ENCODE measurements around the gene UNC119.

The UNC119 gene

DNA sequence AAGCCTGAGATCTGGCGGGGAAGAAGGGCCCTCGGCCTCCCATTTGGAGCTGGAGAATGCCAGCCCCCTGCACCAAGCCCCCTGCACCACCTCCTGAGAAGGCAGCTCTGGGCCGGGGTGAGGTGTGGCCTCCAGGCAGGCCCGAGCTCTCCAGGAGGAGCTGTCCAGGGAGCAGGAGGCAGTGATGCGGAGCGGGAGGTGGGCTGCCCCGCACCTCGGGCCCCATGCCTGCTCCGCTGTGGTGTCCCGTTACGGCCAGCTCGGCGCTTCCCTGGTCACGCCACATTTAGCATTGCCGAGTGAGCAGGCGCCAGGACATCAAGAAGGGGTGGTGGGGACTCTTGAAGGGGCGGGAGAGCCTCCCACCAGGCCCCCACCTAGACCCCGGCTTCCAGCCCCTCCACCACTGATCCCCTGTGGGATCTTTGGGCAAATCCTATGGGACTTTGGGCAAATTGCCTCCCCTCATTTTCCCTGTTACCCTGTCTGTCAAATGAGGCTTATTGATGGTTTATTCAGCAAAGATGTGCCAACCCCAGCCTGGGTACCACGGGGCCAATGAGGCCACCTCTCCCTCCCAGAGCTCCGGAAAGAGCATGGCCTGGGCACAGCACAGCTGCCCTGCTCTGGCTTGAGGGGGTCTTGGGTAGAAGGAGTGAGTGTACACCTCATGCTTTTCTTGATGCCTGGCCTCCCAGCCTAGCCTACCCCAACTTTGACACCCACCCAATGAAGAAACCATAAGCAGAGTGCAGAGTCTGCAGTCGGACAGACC is 30.9 kb downstream of the UNC119 start:
- Histone ChIP-seq H3K36me3 (ENCODE audit: control insufficient read depth, low read length) (no peaks in the 10 kb centered on the region), H4K20me1 (ENCODE audit: control insufficient read depth, insufficient read depth, low read depth, low read length) (no peaks in the 10 kb centered on the region), H3K27me3 (ENCODE audit: control insufficient read depth, low read length) (no peaks in the 10 kb centered on the region; the same call in 1 of the 2 replicates), H3K9me3 (ENCODE audit: control insufficient read depth, insufficient read depth, low read length) (no peaks in the 10 kb centered on the region), H3K9me2 (replicated peaks; ENCODE audit: control insufficient read depth, low read length) (no peaks in the 10 kb centered on the region), H3F3A (ENCODE audit: control insufficient read depth, insufficient read depth) (no peaks in the 10 kb centered on the region), H3K4me3 (ENCODE audit: low read length) (no peak overlapping the region), H3K4me2 (ENCODE audit: low read length) (no peak overlapping the region), H3K4me1 (ENCODE audit: control insufficient read depth, low read length) (no peaks in the 10 kb centered on the region), H3K79me2 (ENCODE audit: control insufficient read depth, low read length) (no peaks in the 10 kb centered on the region), H3K27ac (ENCODE audit: low read depth, low read length) (no peak overlapping the region)
- TF ChIP-seq EZH2phosphoT487 (IDR thresholded peaks at IDR 0.05; ENCODE audit: borderline replicate concordance, low read length) (no peak), CTCF (IDR thresholded peaks at IDR 0.05; ENCODE audit: low read depth, low read length, poor library complexity, severe bottlenecking) (no peak)

GRCh38 chr17:28520687-28521086 is 31.7 kb downstream of the UNC119 start:
- Histone ChIP-seq H3K79me2 (ENCODE audit: control insufficient read depth, low read length) (no peaks in the 10 kb centered on the region), H3K36me3 (ENCODE audit: control insufficient read depth, low read length) (no peaks in the 10 kb centered on the region), H3K4me1 (ENCODE audit: control insufficient read depth, low read length) (no peaks in the 10 kb centered on the region), H3K4me2 (ENCODE audit: low read length) (no peak overlapping the region), H3K9me3 (ENCODE audit: control insufficient read depth, insufficient read depth, low read length) (peaks cover 7% of the 10 kb centered on the region; the same call in 1 of the 2 replicates), H3K27ac (ENCODE audit: low read depth, low read length) (no peak overlapping the region), H4K20me1 (ENCODE audit: control insufficient read depth, insufficient read depth, low read depth, low read length) (no peaks in the 10 kb centered on the region), H3F3A (ENCODE audit: control insufficient read depth, insufficient read depth) (no peaks in the 10 kb centered on the region), H3K9me2 (replicated peaks; ENCODE audit: control insufficient read depth, low read length) (no peaks in the 10 kb centered on the region), H3K4me3 (ENCODE audit: low read length) (no peak overlapping the region), H3K27me3 (ENCODE audit: control insufficient read depth, low read length) (no peaks in the 10 kb centered on the region; the same call in 1 of the 2 replicates)
- TF ChIP-seq EZH2phosphoT487 (IDR thresholded peaks at IDR 0.05; ENCODE audit: borderline replicate concordance, low read length) = no peak
- TF ChIP-seq CTCF (IDR thresholded peaks at IDR 0.05; ENCODE audit: low read depth, low read length, poor library complexity, severe bottlenecking) = no peak

- Histone ChIP-seq H3K4me3 (ENCODE audit: low read length) (no peak overlapping the region), H3K27me3 (ENCODE audit: control insufficient read depth, low read length) (no peaks in the 10 kb centered on the region; the same call in 1 of the 2 replicates), H3F3A (ENCODE audit: control insufficient read depth, insufficient read depth) (no peaks in the 10 kb centered on the region), H3K27ac (ENCODE audit: low read depth, low read length) (no peak overlapping the region), H3K4me1 (ENCODE audit: control insufficient read depth, low read length) (no peaks in the 10 kb centered on the region), H3K79me2 (ENCODE audit: control insufficient read depth, low read length) (no peaks in the 10 kb centered on the region), H3K4me2 (ENCODE audit: low read length) (no peak overlapping the region), H3K9me2 (replicated peaks; ENCODE audit: control insufficient read depth, low read length) (no peaks in the 10 kb centered on the region), H3K9me3 (ENCODE audit: control insufficient read depth, insufficient read depth, low read length) (peaks cover 14% of the 10 kb centered on the region; the same call in 1 of the 2 replicates), H4K20me1 (ENCODE audit: control insufficient read depth, insufficient read depth, low read depth, low read length) (no peaks in the 10 kb centered on the region), H3K36me3 (ENCODE audit: control insufficient read depth, low read length) (no peaks in the 10 kb centered on the region)
- TF ChIP-seq CTCF (IDR thresholded peaks at IDR 0.05; ENCODE audit: low read depth, low read length, poor library complexity, severe bottlenecking) (no peak), EZH2phosphoT487 (IDR thresholded peaks at IDR 0.05; ENCODE audit: borderline replicate concordance, low read length) (no peak)
Measured at GRCh38 chr17:28519236-28519635, 33.2 kb downstream of the UNC119 start.
